AG20443 (cell line): ENCODE data around the gene MAVS.

ENCODE experiments used
- DNase-seq: peaks from one replicate; pipeline ENCODE4 v3.0.0; 2012; ENCODE audit warnings: low spot score, mixed read lengths

The MAVS gene

DNA sequence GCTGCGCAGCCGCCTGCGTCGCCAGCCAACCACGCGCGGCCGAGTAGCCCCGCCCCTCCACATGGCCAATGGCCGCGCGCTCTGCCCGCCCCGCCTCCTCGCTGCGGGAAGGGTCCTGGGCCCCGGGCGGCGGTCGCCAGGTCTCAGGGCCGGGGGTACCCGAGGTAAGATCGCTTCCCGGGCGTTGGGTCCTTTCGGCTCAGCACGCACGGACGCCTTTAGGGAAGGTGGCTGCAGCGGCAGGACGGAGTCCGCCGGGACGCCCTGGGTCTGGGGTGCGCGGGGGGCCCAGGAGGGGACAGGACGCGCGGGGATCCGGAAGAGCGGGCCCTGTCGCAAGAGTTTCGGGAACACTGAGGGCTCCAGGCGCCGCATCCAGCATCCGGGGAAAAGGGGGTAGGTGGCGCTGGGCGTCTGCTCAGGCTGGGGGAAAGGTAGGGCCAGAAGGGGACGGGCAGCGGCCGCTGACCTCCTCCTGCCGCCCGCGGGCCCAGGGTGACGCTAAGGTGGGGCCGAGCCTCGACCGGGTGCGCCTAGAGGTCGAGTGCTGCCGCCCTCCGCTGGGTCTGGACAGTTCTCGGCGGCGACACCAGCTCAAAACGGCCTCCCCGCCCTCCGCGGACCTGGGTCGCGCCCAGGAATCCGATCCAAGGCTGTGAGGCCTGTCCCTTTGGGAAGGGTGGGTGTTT lies at the start of gene MAVS:
Gene MAVS, plus strand, starts transcription at position 95 of the 689 bp plus-strand sequence. CDS start 7,791 bp downstream, outside the sequence.
- peak; percentile 97 for DNase-seq

DNA sequence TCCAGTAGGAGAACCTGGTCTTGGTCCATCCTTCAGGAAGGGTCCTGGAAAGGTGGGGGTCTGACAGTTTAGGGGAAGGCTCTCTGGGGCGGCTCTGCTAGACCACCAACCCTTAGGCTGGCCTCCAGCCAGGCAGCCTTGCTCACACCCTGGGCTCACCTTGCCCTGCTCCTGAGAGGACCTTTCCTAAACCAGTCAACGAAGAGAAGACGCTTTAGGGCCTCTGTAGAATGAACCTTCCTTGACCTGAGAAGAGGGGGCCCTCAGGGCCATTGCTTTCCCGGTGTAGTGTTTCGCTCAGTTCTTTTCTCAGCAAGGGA lies 49.4 kb upstream of the MAVS start:
- DNase-seq = no peak

GRCh38 chr20:3797592-3798372 lies 48.9 kb upstream of the MAVS start:
- DNase-seq = peak; percentile 27

DNA sequence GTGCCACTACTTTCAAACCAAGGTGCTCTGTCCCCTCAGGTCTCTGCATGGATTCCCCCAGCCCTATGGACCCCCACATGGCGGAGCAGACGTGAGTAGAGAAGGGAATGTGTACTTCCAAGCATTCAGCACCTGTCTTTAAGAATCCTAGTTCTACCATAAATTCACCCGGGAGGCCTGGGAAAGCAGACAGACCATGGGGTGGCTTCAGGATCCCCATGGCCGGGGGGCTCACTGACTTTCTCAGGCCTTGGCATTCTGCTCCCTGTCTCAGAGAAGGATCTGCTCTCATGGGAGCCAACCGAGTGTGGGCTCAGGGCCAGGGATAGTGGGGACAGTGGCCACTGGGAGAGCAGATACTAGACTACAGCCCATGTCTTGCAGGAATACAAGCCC lies 48.3 kb upstream of the MAVS start:
- DNase-seq = no peak

GRCh38 chr20:3798908-3799248 lies 47.8 kb upstream of the MAVS start:
- no peak for DNase-seq

- DNase-seq = no peak
These were observed 46.3 kb upstream of the MAVS start for GRCh38 chr20:3800256-3800877.

DNA sequence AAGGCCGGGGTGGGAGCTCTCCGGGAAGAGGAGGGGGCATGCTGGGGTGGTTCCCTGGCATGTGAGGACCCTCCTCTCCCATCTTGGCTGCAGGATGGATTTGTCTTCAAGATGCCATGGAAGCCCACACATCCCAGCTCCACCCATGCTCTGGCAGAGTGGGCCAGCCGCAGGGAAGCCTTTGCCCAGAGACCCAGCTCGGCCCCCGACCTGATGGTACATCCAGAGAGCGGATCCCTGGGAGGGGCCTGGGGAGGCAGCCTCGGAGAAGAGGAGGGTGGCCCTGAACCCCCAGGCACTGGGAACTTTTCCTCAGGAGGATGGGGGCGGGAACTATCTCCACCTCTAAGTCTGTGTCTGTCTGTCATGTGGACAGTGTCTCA lies 45.8 kb upstream of the MAVS start:
- no peak for DNase-seq

DNA sequence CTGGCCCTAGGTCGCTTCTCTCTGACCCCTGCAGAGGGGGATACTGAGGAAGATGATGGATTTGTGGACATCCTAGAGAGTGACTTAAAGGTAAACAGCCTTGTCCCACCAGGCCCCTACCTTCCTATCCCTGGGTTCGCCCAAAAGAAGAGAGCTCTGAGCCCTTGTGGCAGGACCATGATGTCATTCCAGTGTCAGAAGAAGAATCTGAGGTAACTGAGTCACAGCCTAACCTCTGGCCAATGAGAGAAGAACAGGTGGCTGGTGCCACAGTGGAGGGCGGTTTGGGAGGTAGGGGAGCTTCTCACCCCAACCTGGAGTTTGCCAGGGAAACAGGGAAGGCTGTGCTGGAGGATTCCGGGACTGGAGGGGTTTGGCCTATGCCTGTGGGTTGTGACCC lies 45.3 kb upstream of the MAVS start:
- no peak for DNase-seq

DNA sequence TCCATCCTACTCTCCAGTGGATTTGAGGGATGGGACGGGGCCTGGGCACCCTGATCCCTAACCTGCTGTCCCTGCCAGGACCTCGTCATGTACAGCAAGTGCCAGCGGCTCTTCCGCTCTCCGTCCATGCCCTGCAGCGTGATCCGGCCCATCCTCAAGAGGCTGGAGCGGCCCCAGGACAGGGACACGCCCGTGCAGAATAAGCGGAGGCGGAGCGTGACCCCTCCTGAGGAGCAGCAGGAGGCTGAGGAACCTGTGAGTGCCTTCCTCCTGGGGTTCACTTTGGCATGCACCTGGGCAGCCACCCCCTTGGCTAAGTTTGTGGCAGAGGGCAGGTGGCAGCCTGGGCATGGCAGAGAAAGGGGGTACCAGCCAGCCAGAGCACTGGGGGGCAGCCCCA lies 44.8 kb upstream of the MAVS start:
- DNase-seq = no peak

DNA sequence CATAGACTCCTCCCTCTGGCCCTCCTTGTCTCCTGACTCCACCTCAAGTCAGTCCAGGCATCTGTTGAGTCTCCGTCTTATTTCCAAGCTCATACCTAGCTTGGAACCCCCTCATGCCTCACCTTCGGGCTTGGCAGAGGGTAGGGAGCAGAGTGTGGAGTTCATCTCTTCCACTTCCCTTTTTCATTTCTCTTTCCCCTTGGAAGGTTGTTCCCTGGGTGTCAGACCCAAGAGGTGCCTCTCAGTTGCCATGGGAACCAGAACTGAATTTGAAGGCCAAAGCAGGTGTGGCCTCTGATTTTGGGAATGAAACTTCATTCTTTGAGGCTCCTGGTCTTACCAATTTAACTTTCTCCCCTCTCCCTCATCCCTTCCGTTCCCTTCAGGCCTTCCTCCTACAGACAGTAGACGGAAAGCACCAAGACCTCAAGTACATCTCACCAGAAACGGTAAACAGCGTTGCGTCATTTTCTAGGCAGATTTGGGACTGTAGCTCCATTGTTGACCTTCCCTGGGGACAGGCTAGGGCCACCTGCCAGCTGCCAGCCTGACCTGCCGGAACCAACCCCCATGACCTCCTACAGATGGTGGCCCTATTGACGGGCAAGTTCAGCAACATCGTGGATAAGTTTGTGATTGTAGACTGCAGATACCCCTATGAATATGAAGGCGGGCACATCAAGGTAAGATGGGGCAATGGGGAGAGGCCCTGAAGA lies 44.0 kb upstream of the MAVS start:
- no peak for DNase-seq

DNA sequence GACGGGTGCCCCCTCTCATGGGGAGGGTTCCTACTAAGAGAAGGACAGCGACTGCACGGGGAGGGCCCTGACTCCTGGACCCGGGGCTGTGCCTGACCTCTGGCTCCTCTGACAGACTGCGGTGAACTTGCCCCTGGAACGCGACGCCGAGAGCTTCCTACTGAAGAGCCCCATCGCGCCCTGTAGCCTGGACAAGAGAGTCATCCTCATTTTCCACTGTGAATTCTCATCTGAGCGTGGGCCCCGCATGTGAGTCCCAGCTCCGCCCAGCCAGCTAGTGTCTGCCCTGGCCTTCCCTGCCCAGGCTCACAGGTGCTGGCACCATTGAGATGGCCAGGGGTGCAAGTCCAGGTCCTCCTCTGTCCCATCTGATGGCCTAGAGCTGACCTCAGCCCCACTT lies 43.3 kb upstream of the MAVS start:
- no peak for DNase-seq

- DNase-seq = no peak
These were observed 42.8 kb upstream of the MAVS start for GRCh38 chr20:3803854-3804253.

DNA sequence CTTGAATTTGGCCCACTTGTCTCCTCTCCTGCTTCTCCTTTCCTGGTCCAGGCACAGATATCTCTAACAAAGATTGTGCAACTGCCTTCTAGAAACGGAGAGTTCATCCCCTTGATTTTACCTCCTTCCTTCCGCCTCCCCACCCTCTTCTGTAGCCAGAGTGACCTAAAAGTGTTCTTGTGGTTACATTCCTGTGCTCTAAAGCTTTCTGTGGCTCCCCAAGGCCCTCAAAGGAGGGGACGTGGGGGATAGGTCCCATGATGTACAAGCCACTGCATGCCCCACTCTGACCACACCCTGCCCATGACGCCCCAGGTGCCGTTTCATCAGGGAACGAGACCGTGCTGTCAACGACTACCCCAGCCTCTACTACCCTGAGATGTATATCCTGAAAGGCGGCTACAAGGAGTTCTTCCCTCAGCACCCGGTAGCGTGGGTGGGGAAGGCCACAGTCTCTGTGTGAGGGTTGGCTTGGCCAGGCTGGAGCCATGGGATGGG lies 42.3 kb upstream of the MAVS start:
- no peak for DNase-seq

DNA sequence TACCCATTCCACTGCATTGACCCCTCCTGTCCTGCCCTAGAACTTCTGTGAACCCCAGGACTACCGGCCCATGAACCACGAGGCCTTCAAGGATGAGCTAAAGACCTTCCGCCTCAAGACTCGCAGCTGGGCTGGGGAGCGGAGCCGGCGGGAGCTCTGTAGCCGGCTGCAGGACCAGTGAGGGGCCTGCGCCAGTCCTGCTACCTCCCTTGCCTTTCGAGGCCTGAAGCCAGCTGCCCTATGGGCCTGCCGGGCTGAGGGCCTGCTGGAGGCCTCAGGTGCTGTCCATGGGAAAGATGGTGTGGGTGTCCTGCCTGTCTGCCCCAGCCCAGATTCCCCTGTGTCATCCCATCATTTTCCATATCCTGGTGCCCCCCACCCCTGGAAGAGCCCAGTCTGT lies 41.9 kb upstream of the MAVS start:
- no peak for DNase-seq

GRCh38 chr20:3808544-3808943 lies 38.1 kb upstream of the MAVS start:
- DNase-seq = no peak

DNA sequence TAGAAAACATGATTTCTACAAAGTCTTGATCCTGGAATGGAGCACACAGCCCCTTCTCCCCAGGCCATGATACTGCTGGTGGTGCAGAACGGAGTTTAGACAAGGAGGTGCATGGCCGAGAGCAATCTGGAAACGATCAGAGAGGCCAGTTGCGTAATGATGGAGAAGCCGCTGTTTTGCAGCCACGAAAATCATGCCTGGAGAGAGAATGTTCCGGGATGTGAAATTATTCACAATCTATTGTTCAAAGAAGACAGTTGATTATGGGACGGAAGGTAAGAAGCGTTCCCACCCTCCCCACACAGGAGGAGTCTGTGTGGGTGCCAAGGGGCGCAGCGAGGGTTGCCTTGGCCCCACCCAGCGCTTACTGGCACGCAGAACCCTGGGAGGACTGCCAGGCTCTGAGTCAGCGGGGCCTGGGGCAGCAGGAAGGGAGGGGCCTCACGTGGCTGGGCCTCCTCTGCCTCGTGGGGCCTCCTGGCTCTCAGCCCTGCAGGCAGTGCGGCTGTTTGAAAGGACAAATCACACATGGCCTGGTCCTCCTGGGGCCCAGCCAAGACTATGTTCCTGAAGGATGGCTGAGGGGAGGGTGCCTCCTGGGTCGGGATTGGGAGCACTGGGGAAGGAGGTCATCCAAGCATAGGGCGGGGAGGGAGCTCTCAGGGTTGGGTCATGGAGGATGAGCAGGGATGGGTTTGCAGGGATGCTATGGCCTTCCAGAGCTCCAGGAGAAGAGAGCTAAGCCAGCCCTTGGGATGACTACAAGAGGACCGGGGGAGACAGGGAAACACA lies 35.0 kb upstream of the MAVS start:
- peak; percentile 96 for DNase-seq

DNA sequence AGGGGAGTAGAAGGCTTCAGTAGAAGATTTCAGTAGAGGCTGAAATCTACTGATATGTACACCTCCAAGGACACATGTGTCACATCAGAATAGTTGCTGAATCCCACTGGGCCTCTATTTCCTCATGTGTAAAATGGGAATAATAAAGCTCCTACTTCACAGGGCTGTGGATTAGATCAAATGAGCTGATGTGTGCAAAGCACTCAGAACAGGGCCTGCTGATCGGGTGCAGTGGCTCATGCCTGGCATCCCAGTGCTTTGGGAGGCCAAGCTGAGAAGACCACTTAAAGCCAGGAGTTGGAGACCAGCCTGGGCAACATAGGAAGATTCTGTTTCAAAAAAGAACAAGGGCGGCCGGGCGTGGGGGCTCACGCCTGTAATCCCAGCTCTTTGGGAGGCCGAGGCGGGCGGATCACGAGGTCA lies 34.4 kb upstream of the MAVS start:
- no peak for DNase-seq

- no peak for DNase-seq
These were observed 33.4 kb upstream of the MAVS start for GRCh38 chr20:3812975-3813847.

DNA sequence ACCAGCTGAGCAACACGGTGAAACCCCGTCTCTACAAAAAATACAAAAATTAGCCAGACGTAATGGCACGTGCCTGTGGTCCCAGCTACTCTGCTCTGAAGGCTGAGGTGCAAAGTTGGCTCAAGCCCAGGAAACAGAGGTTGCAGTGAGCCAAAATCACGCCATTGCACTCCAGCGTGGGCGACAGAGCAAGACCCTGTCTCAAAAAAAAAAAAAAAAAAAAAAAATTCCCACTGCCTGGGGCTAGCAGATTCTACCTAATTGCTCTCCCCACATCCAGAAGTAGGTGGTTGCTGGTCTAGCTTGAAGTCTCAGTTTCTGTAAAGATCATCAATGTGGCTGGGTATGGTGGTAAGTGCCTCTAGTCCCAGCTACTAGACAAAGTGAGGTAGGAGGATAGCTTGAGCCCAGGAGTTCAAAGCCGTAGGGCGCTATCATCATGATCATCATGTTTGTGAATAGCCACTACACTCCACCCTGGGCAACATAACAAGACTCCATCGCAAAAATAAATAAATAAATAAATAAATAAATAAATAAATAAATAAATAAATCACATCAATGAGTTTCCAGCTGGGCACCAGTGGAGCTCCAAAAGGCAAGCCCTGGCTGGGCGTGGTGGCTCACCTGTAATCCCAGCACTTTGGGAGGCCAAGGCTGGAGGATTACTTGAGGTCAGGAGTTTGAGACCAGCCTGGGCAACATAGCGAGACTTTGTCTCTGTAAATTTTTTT lies 32.6 kb upstream of the MAVS start:
- no peak for DNase-seq

DNA sequence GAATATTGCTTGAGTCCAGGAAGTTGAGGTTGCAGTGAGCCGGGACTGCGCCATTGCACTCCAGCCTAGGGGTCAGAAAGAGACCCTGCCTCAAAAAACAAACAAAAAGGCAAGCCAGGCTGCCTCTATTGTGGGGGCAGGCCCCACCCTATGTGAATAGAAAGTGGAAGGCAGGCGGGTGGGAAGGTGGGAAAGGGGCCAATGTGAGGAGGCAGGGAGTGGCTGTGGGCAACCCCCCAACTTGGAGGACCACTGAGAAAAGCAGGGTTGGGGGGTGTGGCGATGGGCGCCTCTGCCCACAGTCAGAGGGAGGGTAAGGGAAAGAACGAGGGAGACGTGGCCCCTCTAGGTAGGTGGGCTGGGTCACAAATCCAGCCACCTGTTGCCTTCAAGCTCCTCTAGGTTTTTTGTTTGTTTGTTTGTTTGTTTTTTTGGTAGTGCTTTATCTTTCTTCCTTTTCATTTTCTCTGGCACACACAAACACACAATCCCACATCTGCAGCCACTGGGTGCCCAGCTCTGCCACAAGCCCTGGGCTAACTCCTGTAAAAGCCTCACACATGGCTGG lies 31.6 kb upstream of the MAVS start:
- DNase-seq = no peak
